ENCODE data around the gene SORBS1.

- TF ChIP-seq ONECUT2 (CRISPR knock-in tag; IDR thresholded peaks at IDR 0.05): no peak
- no peak for TF ChIP-seq ZNF431 (CRISPR knock-in tag; IDR thresholded peaks at IDR 0.05; ENCODE audit: borderline replicate concordance, low read depth)
- TF ChIP-seq ATF1 (CRISPR knock-in tag; IDR thresholded peaks at IDR 0.05): no peak
- TF ChIP-seq EZH2 (conservative IDR thresholded peaks at IDR 0.05; ENCODE audit: low read depth, low read length): no peak
- TF ChIP-seq, protein P1, sequence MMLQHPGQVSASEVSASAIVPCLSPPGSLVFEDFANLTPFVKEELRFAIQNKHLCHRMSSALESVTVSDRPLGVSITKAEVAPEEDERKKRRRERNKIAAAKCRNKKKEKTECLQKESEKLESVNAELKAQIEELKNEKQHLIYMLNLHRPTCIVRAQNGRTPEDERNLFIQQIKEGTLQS (CRISPR knock-in tag; IDR thresholded peaks at IDR 0.05): no peak
- no peak for TF ChIP-seq CTCF (CRISPR knock-in tag; IDR thresholded peaks at IDR 0.05)
- TF ChIP-seq POLR2AphosphoS5 (IDR thresholded peaks at IDR 0.05; ENCODE audit: low read depth, low read length): no peak
- TF ChIP-seq SALL1 (CRISPR knock-in tag; IDR thresholded peaks at IDR 0.05): no peak
These were observed 36.6 kb upstream of the SORBS1 start for GRCh38 chr10:95597788-95598187.
